GM18867 (cell line): Measurements from ENCODE around the gene MLXIPL.
"Not testable (repeated sequence)": the region's sequence is repeated elsewhere in the genome, so short reads cannot be mapped to it uniquely, and the experiment has no call there.

Experiments
- ATAC-seq: cut with Tn5 transposase; IDR thresholded peaks from one replicate; pipeline ENCODE4 v1.9.1; 2021; ENCODE audit warnings: mild to moderate bottlenecking, moderate library complexity; ENCODE audit not compliant: unreplicated experiment

Gene MLXIPL

DNA sequence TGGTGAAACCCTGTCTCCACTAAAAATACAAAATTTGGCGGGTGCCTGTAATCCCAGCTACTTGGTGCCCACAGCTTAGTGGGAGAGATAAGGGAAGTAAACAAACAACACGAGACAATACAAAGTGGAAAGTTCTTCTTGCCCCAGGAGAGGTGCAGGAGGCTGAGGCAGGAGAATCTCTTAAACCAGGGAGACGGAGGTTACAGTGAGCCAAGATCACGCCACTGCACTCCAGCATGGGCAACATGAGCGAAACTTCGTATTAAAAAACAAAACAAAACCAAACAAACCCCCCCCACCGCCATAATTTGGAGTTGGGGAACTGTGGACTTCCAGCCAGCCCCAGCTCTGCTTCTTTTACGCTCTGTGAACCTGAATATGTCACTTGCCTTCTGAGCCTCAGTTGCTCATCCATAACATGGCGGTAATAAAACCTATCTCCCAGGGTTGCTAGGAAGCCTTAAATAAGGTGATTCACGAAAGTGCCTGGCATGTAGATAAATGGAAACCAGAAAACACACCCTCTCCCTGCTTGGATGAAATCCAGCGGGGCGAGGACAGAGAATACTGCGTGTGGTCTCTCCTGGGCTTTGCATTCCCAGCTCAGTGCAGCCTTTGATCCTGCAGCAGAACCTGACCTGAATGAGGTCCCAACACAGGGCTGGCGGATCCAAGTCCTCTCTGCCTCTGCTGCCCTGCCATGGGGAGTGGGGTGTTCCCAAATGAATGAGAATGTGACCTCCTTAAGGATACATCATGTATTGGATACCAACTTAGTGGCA lies 10.2 kb downstream of the MLXIPL start:
- ATAC-seq, result no peak

GRCh38 chr7:73612598-73613269 lies 11.6 kb downstream of the MLXIPL start:
- no peak for ATAC-seq

GRCh38 chr7:73611017-73611555 lies 13.2 kb downstream of the MLXIPL start:
- ATAC-seq, result no peak

DNA sequence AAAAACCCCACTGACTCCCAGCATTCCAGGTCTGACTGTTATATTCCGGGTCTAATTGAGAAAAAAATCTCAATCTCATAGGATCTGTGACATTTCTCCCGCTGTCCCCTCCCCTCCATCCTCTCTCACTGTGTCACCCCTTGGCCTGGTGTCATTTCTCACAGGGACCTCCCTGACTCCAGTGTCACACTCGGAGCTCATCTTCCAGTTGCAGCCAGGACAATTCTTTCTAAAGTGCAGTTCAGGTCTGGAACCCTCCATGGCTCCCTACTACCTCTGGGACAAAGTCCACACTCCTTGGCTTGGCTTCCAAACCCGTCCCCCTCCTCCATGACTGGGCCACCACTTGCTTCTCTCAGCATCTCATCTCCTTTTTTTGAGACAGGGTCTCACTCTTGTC lies 14.2 kb downstream of the MLXIPL start:
- ATAC-seq, result no peak

- not testable (repeated sequence) for ATAC-seq
Measured at GRCh38 chr7:73607692-73607983, 16.7 kb downstream of the MLXIPL start.

DNA sequence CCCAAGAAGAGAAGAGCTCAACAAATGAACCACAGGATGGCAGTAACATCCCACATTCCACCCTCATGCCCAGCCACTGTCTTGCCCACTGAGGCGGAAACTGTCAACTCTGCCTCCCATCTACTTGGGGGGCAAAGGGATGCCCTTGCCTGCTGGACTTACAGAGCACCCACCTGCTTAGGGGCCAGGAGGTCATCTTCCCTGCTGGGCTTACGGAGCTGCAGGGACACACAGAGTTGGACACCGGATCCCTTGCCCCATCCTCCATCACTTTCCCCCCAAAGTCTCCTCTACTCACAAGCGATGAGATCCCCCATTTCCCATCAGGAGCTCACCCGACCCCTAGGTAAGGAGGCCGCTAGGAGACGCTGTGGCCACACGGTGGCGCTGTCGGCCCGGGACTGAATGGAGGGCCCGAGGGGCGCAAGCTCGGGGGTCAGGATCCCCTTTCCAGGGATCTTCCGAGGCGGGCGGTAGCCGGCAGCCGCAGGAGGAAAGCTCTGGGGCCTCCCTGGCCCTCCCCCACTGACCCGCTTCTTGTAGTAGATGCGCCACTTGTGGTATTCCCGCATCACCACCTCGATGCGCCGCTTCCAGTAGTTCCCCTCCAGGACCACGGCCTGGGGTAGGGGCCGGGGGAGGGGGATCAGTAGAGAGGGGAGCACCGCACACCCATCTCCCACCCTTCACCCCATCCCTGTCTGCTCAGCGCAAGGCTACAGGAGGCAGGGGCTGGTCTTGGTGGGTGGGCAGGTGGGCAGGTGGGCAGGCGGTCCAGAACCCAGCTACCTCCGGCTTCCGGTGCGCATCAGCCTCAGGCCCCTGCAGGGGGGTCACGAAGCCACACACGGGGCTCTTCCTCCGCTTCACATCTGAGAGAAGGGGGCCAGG lies 17.3 kb downstream of the MLXIPL start:
- no peak for ATAC-seq

DNA sequence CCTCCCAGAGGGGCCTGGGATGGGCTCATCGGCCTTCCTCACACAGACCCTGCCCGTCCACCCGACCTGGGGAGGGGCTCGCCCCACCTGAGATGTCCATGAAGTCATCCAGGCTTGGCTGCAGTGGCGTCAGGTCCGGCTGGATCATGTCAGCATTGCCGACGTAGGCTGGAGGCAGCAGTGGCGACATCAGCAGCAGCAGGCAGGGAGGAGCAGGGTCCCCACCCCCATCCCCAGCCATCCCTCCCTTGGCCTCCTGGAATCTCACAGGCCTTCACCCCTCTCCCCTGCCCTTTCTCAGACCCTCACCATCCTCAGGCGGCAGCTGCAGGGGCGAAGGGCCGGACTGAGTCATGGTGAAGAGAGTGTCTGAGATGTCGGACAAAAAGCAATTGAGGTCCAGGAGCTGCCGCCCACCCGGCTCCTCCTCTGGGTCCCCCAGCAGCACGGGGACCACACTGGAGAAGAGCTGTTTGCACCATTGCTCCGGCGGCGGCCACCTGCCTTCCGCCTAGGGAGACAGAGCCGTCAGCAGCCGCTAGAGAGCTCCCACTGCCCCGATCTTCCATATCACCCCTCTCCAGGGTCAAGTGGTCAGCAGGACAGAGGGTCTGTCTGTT lies 18.6 kb downstream of the MLXIPL start:
- ATAC-seq, result no peak

GRCh38 chr7:73602721-73603651 lies 21.3 kb downstream of the MLXIPL start:
- ATAC-seq, result no peak

- ATAC-seq, result no peak
Measured at GRCh38 chr7:73599916-73600315, 24.4 kb downstream of the MLXIPL start.

DNA sequence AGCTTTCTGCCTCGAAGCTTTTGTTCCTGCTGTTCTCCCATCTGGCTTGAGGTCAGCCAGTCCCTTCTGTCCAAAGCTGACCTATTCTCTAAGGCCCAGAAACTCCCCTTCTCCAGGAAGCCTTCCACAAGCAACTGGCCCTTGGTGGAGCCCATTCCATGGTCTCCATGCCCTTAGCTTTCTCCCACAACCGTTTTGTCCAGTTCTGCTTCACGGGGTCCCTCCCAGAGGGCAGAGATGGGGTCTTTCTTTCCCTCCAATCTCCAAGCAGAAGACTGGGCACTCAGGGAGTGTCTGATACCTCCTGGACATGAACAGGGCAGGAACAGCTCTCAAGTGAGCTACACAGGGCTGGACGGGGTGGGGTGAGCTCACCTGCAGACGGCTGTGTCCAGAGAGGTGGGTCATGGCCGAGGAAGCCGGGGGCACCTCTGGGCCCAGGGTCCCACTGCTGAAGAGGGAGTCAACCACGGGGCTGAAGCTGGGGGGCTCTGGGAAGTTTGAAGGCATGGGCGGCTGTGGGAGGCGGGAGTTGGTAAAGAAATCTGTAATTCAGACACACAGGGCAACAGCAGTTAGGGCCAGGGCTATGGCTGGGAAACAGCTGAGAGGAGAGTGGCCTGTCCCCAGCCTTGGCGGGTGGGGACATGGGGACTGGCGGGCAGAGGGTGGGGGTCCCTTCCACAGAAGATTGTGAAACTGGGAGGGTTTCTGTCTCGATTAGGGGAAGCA lies 25.0 kb downstream of the MLXIPL start:
- ATAC-seq, result no peak

- ATAC-seq, result no peak
Measured at GRCh38 chr7:73597978-73598782, 26.1 kb downstream of the MLXIPL start.

DNA sequence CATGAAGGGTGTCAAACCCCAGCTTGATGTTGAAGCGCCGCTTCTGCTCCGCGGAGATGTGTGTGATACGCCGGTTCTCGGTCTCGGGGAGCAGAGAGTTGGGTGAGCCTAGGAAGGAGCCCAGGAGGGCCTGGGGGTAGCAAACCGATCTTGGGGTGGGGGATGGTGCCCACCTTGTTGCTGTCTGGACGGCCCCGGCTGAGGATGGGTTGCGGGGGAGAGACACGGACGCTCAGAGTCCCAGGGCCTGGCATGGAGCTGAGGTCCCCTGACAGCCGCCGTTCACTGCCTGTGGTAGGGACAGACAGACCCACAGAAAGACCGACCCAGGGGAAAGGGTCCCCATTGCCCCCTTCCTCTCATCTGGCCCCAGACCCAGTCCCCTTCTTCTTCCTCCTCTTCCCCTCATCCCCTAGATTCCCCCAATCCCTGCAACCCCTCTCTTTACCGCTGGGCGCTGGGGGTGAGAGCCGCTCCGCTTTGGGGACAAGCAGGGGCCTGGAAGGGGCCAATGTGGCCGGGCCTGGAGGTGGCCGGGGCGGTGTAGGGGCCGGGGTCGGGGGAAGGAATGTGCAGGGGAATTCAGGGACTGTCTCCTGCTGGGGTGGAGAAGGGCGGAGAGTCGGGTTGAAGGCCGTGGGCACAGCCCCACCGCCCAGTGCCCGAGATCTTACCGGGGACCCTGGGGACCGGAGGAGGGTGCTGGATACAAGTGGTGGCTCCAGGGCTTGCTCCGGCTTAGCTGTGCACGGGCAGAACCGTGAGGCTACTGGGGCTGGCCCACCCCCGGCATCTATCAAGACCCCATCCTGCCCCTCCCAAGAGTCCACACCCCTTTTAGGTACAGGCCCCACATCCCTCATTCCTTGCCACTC lies 27.9 kb downstream of the MLXIPL start:
- no peak for ATAC-seq

DNA sequence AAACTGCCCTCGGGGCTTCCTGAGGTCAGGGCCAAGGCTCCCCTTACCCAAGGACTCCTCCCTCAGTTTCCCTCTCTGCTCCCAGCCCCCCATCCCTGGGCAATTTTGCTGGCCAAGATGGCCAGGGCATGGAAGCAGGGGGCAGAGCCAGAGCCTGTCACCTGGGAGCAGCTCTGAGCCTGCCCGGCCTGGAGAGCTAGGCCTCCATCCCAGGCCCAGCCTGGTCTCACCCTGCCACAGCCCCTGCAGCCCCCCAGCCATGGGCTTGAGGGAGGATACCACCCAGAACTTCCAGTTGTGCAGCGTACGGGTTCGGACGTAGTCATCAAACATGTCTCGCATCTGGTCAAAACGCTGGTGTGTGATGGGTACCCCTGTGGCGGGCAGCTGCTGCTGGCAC lies 29.0 kb downstream of the MLXIPL start:
- no peak for ATAC-seq

DNA sequence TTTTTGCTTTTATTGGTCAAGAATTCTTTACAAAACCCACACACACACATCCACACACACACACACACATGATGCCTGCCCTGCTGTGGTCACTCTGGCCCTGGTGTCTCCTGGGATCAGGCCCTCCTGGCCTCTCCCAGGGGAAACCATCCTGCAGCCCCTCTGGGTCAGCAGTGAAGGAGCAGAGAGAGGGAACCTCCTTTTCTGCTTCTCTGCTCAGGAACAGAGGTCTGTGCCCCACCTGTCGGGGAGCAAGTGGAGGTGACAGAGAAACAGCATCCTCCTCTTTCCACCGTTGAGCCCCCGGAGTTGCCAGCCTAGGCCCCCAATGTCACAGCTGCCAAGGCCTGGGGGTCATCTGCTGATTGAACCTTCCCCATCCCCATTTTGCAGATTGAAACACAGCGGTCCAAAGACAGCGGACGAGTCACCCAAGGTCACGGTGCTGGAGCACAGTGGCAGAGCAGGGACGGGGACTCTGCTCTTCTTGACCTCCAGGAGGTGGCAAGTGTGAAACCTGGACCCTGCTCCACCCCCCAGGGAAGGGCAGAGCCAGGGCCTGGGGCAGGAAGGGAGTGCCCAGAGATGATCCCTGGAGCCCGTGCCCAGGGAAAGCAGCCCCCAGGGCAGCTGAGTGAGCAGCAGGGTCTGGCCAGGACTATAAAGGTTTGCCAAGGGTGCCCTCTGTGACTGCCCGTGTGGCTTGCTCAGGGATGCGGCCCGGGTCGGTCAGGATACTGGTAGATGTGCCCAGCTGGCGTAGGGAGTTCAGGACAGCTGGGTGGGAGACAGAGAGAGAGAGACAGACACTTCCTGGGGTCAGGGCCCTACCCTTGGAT lies 30.9 kb downstream of the MLXIPL start:
- no peak for ATAC-seq

- no peak for ATAC-seq
Measured at GRCh38 chr7:73586911-73587310, 37.4 kb downstream of the MLXIPL start.

DNA sequence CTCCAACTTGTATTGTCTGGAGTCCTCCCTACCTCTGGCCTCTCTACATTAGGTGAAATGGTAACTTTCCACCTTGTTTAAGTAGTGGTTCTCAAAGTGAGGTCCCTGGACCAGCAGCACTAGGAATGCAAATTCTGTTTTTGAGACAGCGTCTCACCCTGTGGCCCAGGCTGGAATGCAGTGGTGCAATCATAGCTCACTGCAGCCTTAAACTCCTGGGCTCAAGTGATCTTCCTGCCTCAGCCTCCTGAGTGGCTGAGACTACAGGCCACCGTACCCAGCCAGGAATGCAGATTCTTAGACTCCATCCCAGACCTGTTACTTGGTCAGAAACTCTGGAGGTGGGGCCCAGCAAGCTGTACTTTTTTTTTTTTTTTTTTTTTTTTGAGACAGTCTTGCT lies 39.1 kb downstream of the MLXIPL start:
- no peak for ATAC-seq
